K562 (cell line): ENCODE measurements around the gene ARAF. TPM values are rescaled to one million over a fixed set of nuclear protein-coding genes. Genes with fewer than 3 reads are reported as not detected.
A peak's percentile ranks its signal among the peaks of the same experiment; 100 is the strongest.

Experiments used
- C11orf30 ChIP-seq: fragments of 450-650 bp; IDR thresholded peaks from 2 replicates; pipeline ENCODE4 v1.6.1; 2016; ENCODE audit warnings: low read depth, mild to moderate bottlenecking
- CREM ChIP-seq: IDR thresholded peaks from 2 replicates; pipeline ENCODE4 v1.6.1; 2014; ENCODE audit warnings: antibody characterized with exemption, low read depth
- EZH2 ChIP-seq: IDR thresholded peaks from 2 replicates; pipeline ENCODE4 v1.6.1; 2012; ENCODE audit warnings: low read depth, mild to moderate bottlenecking, inconsistent platforms, low read length, borderline replicate concordance
- ILK ChIP-seq: fragments of 450-650 bp; IDR thresholded peaks from 2 replicates; pipeline ENCODE4 v1.6.1; 2016; ENCODE audit warnings: missing genetic modification characterization, low read depth, mild to moderate bottlenecking, missing compliant biosample characterization, moderate library complexity, borderline replicate concordance
- KLF10 ChIP-seq: fragments of 250-450 bp; sonication (Bioruptor Pico); IDR thresholded peaks from 2 replicates; pipeline ENCODE4 v1.6.1; 2021; ENCODE audit warnings: matching md5 sums
- LARP7 ChIP-seq: fragments of 450-650 bp; IDR thresholded peaks from 2 replicates; pipeline ENCODE4 v1.6.1; 2016
- SMAD1 ChIP-seq: fragments of 150-350 bp; IDR thresholded peaks from 2 replicates; pipeline ENCODE4 v1.6.1; 2014; ENCODE audit warnings: low read length, low read depth; ENCODE audit not compliant: partially characterized antibody
- TCF15 ChIP-seq: fragments of 250-450 bp; sonication (Bioruptor Pico); IDR thresholded peaks from 2 replicates; pipeline ENCODE4 v1.8.0; 2022; ENCODE audit warnings: moderate library complexity, mild to moderate bottlenecking, inconsistent platforms
- VEZF1 ChIP-seq: fragments of 200-800 bp; sonication (Bioruptor generic); IDR thresholded peaks from 2 replicates; pipeline ENCODE4 v1.6.1; 2017; ENCODE audit warnings: missing genetic modification characterization, missing compliant biosample characterization
- ZBTB5 ChIP-seq: fragments of 450-650 bp; IDR thresholded peaks from 2 replicates; pipeline ENCODE4 v1.6.1; 2017; ENCODE audit warnings: antibody characterized with exemption
- ZBTB7A ChIP-seq: IDR thresholded peaks from 2 replicates; pipeline ENCODE4 v1.6.1; 2011; ENCODE audit warnings: low read depth, mild to moderate bottlenecking, low read length, moderate library complexity, borderline replicate concordance; ENCODE audit not compliant: control insufficient read depth
- ZKSCAN8 ChIP-seq: fragments of 200-800 bp; sonication (Bioruptor generic); IDR thresholded peaks from 2 replicates; pipeline ENCODE4 v1.6.1; 2016; ENCODE audit warnings: missing genetic modification characterization, missing compliant biosample characterization
- ZNF695 ChIP-seq: fragments of 450-650 bp; formaldehyde crosslinking; IDR thresholded peaks from 2 replicates; pipeline ENCODE4 v1.4.0; 2020; ENCODE audit warnings: mild to moderate bottlenecking, moderate library complexity
- polyA plus RNA-seq, 8 experiments: library from polyadenylated mRNA; depleted of rRNA in 4 of 8; stranded (reverse) in 5 of 8; unstranded in 3 of 8; fragments of >200 nt; fragmentation: Nextera tagmentation in 2 of 8; fragmentation: Illumina TruSeq in 1 of 8; extraction: Ambion mirVana in 2 of 8; extraction: Trizol in 1 of 8; gene quantifications; 2 replicates each; pipeline versions ENCODE4 v1.2.1 to v1.2.3, GENCODE V29; 2011 to 2014; ENCODE audit warnings: inconsistent platforms in 1 of 8, missing spikeins in 1 of 8
- total RNA-seq, 7 experiments: library from RNA; depleted of rRNA in 6 of 7; stranded (reverse); fragments of >200 nt in 6 of 7; fragmentation: Illumina TruSeq in 2 of 7; extraction: Trizol in 2 of 7; gene quantifications; 2 replicates each; pipeline versions ENCODE4 v1.2.1 to v1.2.3, GENCODE V29; 2011 to 2021; ENCODE audit warnings: low replicate concordance in 1 of 7

The ARAF gene
- total and polyA plus RNA-seq, 9 of the 15 experiments (the other 6 are each of a cell fraction or from before 2014, with no cell fraction given), result 5.5 to 70.0 (median 29.4) TPM

DNA sequence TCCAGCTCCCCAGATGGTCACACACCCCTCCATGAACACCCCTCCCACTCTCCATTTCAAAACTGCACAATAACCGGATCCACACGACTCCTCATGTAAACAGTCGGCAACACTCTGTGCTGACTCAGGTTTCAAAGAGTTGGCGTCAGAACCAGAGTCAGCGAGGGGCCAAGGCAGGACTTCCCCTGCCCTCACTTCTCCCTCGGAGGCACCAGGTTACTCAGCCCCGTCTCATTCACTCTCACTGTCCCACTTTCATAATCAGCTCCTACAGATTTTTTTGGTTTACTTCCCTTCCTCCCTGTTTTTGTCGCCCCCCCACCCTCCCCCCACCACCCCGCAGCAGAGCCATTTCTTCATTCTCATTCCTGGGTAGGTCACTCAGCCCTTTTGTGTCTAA lies 18.5 kb downstream of the ARAF start (continued):
- TF ChIP-seq VEZF1 (CRISPR knock-in tag), result peak; percentile 36
- no peak for TF ChIP-seq LARP7
- TF ChIP-seq ZKSCAN8, result peak; percentile 98
- TF ChIP-seq KLF10 (CRISPR knock-in tag), result no peak
- no peak for TF ChIP-seq ZNF695
- TF ChIP-seq TCF15 (CRISPR knock-in tag), result no peak
- no peak for TF ChIP-seq ILK
- TF ChIP-seq C11orf30, result peak; percentile 60
- TF ChIP-seq CREM, result 0 out of 2 replicates have a peak, but pooled peaks have one; percentile 4
- TF ChIP-seq ZBTB7A, result peak; percentile 23; the same call in 1 of the 2 replicates
- TF ChIP-seq SMAD1, result no peak
- no peak for TF ChIP-seq EZH2
- TF ChIP-seq ZBTB5, result no peak
